Type B pancreatic cell (in vitro differentiated cells): Measurements from ENCODE around the gene THSD4. TPM values are rescaled to one million over a fixed set of nuclear protein-coding genes. Genes with fewer than 3 reads are reported as not detected.
"Not testable (repeated sequence)": the region's sequence is repeated elsewhere in the genome, so short reads cannot be mapped to it uniquely, and the experiment has no call there.

Experiments
- DNase-seq: peaks from one replicate; pipeline ENCODE4 v3.0.0; 2021; ENCODE audit warnings: mixed read lengths; ENCODE audit not compliant: unreplicated experiment; ENCODE audit errors: extremely low spot score
- H3K27ac Mint-ChIP-seq: 2 replicates; pipeline ENCODE4 v1.8.0; 2021; ENCODE audit warnings: mild to moderate bottlenecking, mixed read lengths
- H3K27me3 Mint-ChIP-seq: 2 replicates; pipeline ENCODE4 v1.8.0; 2021; ENCODE audit warnings: mixed read lengths
- H3K36me3 Mint-ChIP-seq: 2 replicates; pipeline ENCODE4 v1.8.0; 2021; ENCODE audit warnings: mixed read lengths
- H3K4me1 Mint-ChIP-seq: one replicate; pipeline ENCODE4 v1.8.0; 2021; ENCODE audit warnings: mixed read lengths; ENCODE audit not compliant: unreplicated experiment
- H3K4me3 Mint-ChIP-seq: 2 replicates; pipeline ENCODE4 v1.8.0; 2021; ENCODE audit warnings: mild to moderate bottlenecking, mixed read lengths
- H3K9me3 Mint-ChIP-seq: 2 replicates; pipeline ENCODE4 v1.8.0; 2021; ENCODE audit warnings: mixed read lengths
- CTCF ChIP-seq: fragments of 200-600 bp; sonication (generic); conservative IDR thresholded peaks from 2 replicates; pipeline ENCODE4 v1.5.0; 2021; ENCODE audit warnings: antibody characterized with exemption, mild to moderate bottlenecking
- total RNA-seq: library from RNA; stranded (reverse); gene quantifications from 2 replicates; pipeline ENCODE4 v1.2.1, GENCODE V29; 2021; ENCODE audit warnings: low replicate concordance

The THSD4 gene
- total RNA-seq, 1 donor from 2014 or later = 43.3 TPM

DNA sequence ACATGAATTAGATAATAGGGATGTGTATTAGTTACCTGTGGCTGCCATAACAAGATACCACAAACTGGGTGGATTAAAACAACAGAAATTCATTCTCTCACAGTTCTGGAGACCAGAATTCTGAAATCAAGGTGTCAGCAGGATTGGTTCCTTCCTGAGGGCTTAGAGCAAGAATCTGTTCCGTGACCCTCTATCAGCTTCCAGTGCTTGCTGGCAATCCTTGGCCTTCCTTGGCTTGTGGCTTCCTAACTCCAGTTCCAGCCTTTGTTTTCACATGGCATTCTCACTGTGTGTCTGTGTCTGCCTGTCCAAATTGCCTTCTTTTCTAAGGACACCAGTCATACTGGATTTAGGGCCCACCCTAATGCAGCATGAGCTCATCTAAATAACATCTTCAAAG is 600.6 kb downstream of the THSD4 start:
- H3K27ac Mint-ChIP-seq = no peak overlapping the region

DNA sequence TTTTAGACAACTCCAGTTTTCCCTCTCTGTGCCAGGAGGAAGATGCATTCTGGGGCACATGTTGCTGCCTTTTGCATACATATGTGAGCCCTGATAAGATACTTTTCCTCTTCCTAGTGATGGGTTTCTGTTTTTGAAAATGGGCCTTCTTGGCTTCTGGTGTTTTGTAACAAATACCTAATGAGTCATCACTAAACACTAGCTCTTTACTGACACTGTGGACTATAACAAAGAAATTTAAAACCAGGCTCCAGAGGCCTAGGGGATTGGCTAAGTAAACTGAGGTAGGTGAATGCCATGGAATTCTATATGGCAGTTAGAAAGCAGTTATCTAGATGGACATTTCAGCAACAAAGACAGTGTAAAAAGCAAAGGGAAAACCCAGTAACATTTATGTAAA is 601.7 kb downstream of the THSD4 start:
- peaks cover 17% of the 10 kb centered on the region for H3K4me1 Mint-ChIP-seq
- H3K4me3 Mint-ChIP-seq = no peak overlapping the region
- no peaks in the 10 kb centered on the region for H3K27me3 Mint-ChIP-seq
- TF ChIP-seq CTCF = no peak
- no peaks in the 10 kb centered on the region for H3K36me3 Mint-ChIP-seq
- H3K27ac Mint-ChIP-seq = no peak overlapping the region
- DNase-seq = no peak
- peaks cover 4% of the 10 kb centered on the region for H3K9me3 Mint-ChIP-seq

More for the DNA sequence above, 600.6 kb downstream of the THSD4 start:
- H3K4me3 Mint-ChIP-seq = no peak overlapping the region
- peaks cover 17% of the 10 kb centered on the region for H3K4me1 Mint-ChIP-seq
- DNase-seq = no peak
- H3K9me3 Mint-ChIP-seq = peaks cover 4% of the 10 kb centered on the region
- H3K36me3 Mint-ChIP-seq = no peaks in the 10 kb centered on the region
- no peaks in the 10 kb centered on the region for H3K27me3 Mint-ChIP-seq
- no peak for TF ChIP-seq CTCF

DNA sequence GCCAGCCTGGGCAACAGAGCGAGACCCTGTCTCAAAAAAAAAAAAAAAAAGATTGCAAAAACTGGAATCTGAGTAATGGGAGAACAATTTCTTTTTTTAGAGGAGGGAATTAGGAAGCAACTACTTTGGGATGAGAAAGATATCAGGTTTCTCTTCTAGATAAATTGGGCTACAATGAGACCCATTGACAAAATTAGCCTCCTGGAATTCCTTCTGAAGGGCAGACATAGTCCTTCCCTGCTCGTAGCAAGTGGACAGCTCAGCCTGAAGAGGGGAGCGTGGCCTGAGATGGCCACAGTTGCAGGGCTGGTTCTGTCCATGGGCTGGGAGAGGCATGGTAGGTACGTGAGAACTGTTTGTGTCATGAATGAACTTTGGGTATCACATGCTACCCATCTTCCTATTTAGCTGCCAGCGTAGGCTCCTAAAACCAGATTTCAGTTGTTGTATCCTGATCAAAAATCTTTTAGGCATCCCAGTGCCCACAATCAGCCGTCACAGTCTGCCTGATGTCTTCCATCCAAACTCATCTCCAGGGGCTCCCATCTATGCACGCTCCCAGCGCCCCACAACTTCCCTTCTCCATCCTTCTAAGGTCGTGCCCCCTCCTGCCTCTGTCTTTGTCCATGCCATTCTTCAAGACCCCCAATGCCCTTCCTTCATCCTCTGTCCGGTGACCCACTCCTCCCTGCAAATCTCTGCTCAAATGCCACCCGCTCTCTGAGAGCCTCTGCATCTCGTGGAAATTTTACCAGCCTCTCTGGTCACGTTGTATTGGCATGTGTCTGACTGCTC is 603.0 kb downstream of the THSD4 start:
- no peaks in the 10 kb centered on the region for H3K36me3 Mint-ChIP-seq
- H3K4me3 Mint-ChIP-seq = no peak overlapping the region
- H3K27me3 Mint-ChIP-seq = no peaks in the 10 kb centered on the region
- no peak overlapping the region for H3K27ac Mint-ChIP-seq
- TF ChIP-seq CTCF = no peak
- H3K9me3 Mint-ChIP-seq = peaks cover 3% of the 10 kb centered on the region
- DNase-seq = no peak
- H3K4me1 Mint-ChIP-seq = peaks cover 10% of the 10 kb centered on the region

GRCh38 chr15:71723344-71723743 is 608.1 kb downstream of the THSD4 start:
- Mint-ChIP-seq H3K36me3 (no peaks in the 10 kb centered on the region), H3K27me3 (no peaks in the 10 kb centered on the region), H3K4me1 (peaks cover 13% of the 10 kb centered on the region), H3K27ac (no peak overlapping the region), H3K9me3 (no peaks in the 10 kb centered on the region), H3K4me3 (no peak overlapping the region)
- no peak for DNase-seq
- no peak for TF ChIP-seq CTCF

GRCh38 chr15:71725207-71725955 is 610.1 kb downstream of the THSD4 start:
- H3K9me3 Mint-ChIP-seq, H3K36me3 Mint-ChIP-seq, DNase-seq, H3K27me3 Mint-ChIP-seq, H3K27ac Mint-ChIP-seq, H3K4me3 Mint-ChIP-seq: not testable (repeated sequence)
- H3K4me1 Mint-ChIP-seq = peaks cover 15% of the 10 kb centered on the region

GRCh38 chr15:71728881-71729280 is 613.6 kb downstream of the THSD4 start:
- no peak overlapping the region for H3K27ac Mint-ChIP-seq
- H3K4me1 Mint-ChIP-seq = peaks cover 16% of the 10 kb centered on the region
- TF ChIP-seq CTCF = no peak
- H3K4me3 Mint-ChIP-seq = no peak overlapping the region
- no peak for DNase-seq
- H3K27me3 Mint-ChIP-seq = no peaks in the 10 kb centered on the region
- H3K9me3 Mint-ChIP-seq = no peaks in the 10 kb centered on the region
- H3K36me3 Mint-ChIP-seq = peaks cover 4% of the 10 kb centered on the region
